Tibial nerve (tissue), 3 donors: ENCODE results near the gene OBSCN.

ENCODE experiments used
- POLR2A ChIP-seq, 2 donors: fragments of 450-650 bp; IDR thresholded peaks; one replicate each; pipeline ENCODE4 v1.6.1; 2017; ENCODE audit warnings: antibody characterized with exemption in 2 of 2, mild to moderate bottlenecking in 2 of 2, moderate library complexity in 2 of 2
- TF ChIP-seq, protein P1 (sequence below), 5 experiments: fragments of 200-600 bp in 3 of 5; fragments of 450-650 bp in 2 of 5; sonication (generic) in 3 of 5; IDR thresholded peaks; one replicate each; pipeline ENCODE4 v1.5.1; 2016 to 2019; ENCODE audit warnings: antibody characterized with exemption in 5 of 5, mild to moderate bottlenecking in 3 of 5, moderate library complexity in 2 of 5

DNA sequence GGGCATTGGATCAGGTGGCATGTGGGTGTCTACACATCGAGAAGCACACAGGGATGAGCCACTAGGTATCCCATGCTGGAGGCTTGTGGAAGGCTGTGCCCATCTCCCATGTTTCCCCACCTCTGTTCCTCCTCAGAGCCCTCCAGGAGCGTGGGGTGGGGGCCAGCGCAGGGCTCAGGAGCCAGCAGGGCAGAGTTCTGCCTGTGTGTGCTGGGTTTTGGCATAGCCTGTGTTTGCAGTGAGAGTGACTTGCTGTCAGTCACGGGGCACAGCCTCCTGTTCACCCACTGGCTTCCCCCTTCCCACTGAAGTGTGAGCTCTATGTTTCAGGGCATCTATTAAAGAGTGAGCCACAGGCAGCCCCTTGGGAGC is 31.8 kb upstream of the OBSCN start:
- no peak for TF ChIP-seq POLR2A (IDR thresholded peaks at IDR 0.05)
- TF ChIP-seq, protein P1, sequence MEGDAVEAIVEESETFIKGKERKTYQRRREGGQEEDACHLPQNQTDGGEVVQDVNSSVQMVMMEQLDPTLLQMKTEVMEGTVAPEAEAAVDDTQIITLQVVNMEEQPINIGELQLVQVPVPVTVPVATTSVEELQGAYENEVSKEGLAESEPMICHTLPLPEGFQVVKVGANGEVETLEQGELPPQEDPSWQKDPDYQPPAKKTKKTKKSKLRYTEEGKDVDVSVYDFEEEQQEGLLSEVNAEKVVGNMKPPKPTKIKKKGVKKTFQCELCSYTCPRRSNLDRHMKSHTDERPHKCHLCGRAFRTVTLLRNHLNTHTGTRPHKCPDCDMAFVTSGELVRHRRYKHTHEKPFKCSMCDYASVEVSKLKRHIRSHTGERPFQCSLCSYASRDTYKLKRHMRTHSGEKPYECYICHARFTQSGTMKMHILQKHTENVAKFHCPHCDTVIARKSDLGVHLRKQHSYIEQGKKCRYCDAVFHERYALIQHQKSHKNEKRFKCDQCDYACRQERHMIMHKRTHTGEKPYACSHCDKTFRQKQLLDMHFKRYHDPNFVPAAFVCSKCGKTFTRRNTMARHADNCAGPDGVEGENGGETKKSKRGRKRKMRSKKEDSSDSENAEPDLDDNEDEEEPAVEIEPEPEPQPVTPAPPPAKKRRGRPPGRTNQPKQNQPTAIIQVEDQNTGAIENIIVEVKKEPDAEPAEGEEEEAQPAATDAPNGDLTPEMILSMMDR (IDR thresholded peaks at IDR 0.05) = no peak
